ENCODE data around the gene KLF11.

KLF11 gene

GRCh38 chr2:10048501-10049171 is 5.3 kb downstream of the KLF11 start:
- no peak for TF ChIP-seq EZH2phosphoT487 (IDR thresholded peaks at IDR 0.05; ENCODE audit: borderline replicate concordance)
- TF ChIP-seq, protein P1, sequence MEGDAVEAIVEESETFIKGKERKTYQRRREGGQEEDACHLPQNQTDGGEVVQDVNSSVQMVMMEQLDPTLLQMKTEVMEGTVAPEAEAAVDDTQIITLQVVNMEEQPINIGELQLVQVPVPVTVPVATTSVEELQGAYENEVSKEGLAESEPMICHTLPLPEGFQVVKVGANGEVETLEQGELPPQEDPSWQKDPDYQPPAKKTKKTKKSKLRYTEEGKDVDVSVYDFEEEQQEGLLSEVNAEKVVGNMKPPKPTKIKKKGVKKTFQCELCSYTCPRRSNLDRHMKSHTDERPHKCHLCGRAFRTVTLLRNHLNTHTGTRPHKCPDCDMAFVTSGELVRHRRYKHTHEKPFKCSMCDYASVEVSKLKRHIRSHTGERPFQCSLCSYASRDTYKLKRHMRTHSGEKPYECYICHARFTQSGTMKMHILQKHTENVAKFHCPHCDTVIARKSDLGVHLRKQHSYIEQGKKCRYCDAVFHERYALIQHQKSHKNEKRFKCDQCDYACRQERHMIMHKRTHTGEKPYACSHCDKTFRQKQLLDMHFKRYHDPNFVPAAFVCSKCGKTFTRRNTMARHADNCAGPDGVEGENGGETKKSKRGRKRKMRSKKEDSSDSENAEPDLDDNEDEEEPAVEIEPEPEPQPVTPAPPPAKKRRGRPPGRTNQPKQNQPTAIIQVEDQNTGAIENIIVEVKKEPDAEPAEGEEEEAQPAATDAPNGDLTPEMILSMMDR (conservative IDR thresholded peaks at IDR 0.05; ENCODE audit: low read length), result peak; percentile 72
- Histone ChIP-seq H3K4me2 (ENCODE audit: low read depth, low read length, poor library complexity, severe bottlenecking) (no peak overlapping the region), H3K79me2 (ENCODE audit: insufficient read depth, low read length) (no peaks in the 10 kb centered on the region), H3K9me2 (replicated peaks; ENCODE audit: low read depth, low read length) (no peaks in the 10 kb centered on the region), H2AFZ (ENCODE audit: low read length) (no peak overlapping the region), H3K27me3 (ENCODE audit: insufficient read depth, low read length, poor library complexity, severe bottlenecking) (no peaks in the 10 kb centered on the region), H4K20me1 (ENCODE audit: insufficient read depth, low read length, poor library complexity, severe bottlenecking) (no peaks in the 10 kb centered on the region), H3K9ac (ENCODE audit: low read depth, low read length, poor library complexity, severe bottlenecking) (no peak overlapping the region), H3F3A (ENCODE audit: low read depth) (no peaks in the 10 kb centered on the region), H3K4me1 (ENCODE audit: insufficient read depth, low read length, poor library complexity, severe bottlenecking) (no peaks in the 10 kb centered on the region), H3K9me3 (ENCODE audit: insufficient read depth, low read depth, low read length) (no peaks in the 10 kb centered on the region), H3K4me3 (ENCODE audit: low read length, poor library complexity, severe bottlenecking) (no peak overlapping the region), H3K36me3 (ENCODE audit: insufficient read depth, low read length) (no peaks in the 10 kb centered on the region)

DNA sequence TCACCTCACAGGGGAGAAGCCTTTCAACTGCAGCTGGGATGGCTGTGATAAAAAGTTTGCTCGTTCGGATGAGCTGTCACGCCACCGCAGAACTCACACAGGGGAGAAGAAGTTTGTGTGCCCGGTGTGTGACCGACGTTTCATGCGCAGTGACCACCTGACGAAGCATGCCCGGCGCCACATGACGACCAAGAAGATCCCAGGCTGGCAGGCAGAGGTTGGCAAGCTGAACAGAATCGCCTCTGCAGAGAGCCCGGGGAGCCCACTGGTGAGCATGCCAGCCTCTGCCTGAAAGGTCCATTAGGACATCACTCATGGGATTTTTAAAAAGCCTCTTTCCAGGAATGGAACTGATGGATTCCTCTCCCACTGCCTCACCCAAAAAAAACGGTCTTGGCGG is 8.9 kb downstream of the KLF11 start:
- Histone ChIP-seq H3K9me3 (ENCODE audit: insufficient read depth, low read depth, low read length) (no peaks in the 10 kb centered on the region), H2AFZ (ENCODE audit: low read length) (no peak overlapping the region), H3K9me2 (replicated peaks; ENCODE audit: low read depth, low read length) (no peaks in the 10 kb centered on the region), H3K36me3 (ENCODE audit: insufficient read depth, low read length) (no peaks in the 10 kb centered on the region), H3F3A (ENCODE audit: low read depth) (no peaks in the 10 kb centered on the region), H3K9ac (ENCODE audit: low read depth, low read length, poor library complexity, severe bottlenecking) (no peak overlapping the region), H3K4me2 (ENCODE audit: low read depth, low read length, poor library complexity, severe bottlenecking) (no peak overlapping the region), H3K79me2 (ENCODE audit: insufficient read depth, low read length) (no peaks in the 10 kb centered on the region), H3K4me1 (ENCODE audit: insufficient read depth, low read length, poor library complexity, severe bottlenecking) (no peaks in the 10 kb centered on the region), H4K20me1 (ENCODE audit: insufficient read depth, low read length, poor library complexity, severe bottlenecking) (no peaks in the 10 kb centered on the region), H3K4me3 (ENCODE audit: low read length, poor library complexity, severe bottlenecking) (no peak overlapping the region), H3K27me3 (ENCODE audit: insufficient read depth, low read length, poor library complexity, severe bottlenecking) (no peaks in the 10 kb centered on the region)
- TF ChIP-seq EZH2phosphoT487 (IDR thresholded peaks at IDR 0.05; ENCODE audit: borderline replicate concordance), result no peak
- TF ChIP-seq, protein P1 (conservative IDR thresholded peaks at IDR 0.05; ENCODE audit: low read length), result no peak

DNA sequence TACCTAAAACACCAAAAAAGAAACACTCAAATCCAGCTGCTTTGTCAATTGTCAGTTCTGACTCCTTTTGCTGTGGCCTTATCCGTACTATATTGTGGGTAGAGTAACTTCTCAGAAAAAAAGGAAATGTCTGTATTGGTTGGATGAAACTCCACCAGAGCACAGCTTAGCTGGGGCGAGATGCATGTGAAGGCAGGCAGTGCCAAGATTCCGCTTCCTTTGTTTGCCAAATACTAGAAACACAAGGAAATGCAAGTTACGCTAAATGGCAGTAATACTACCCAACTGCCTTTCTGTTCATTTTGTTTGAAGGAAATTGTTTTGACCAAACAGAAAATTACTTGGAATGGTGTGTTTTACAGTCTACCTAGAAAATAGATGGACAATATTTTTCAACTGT is 10.0 kb downstream of the KLF11 start:
- Histone ChIP-seq H3K79me2 (ENCODE audit: insufficient read depth, low read length) (no peaks in the 10 kb centered on the region), H3K27me3 (ENCODE audit: insufficient read depth, low read length, poor library complexity, severe bottlenecking) (no peaks in the 10 kb centered on the region), H4K20me1 (ENCODE audit: insufficient read depth, low read length, poor library complexity, severe bottlenecking) (no peaks in the 10 kb centered on the region), H3K9me2 (replicated peaks; ENCODE audit: low read depth, low read length) (no peaks in the 10 kb centered on the region), H2AFZ (ENCODE audit: low read length) (no peak overlapping the region), H3F3A (ENCODE audit: low read depth) (no peaks in the 10 kb centered on the region), H3K9ac (ENCODE audit: low read depth, low read length, poor library complexity, severe bottlenecking) (no peak overlapping the region), H3K4me1 (ENCODE audit: insufficient read depth, low read length, poor library complexity, severe bottlenecking) (no peaks in the 10 kb centered on the region), H3K4me2 (ENCODE audit: low read depth, low read length, poor library complexity, severe bottlenecking) (no peak overlapping the region), H3K9me3 (ENCODE audit: insufficient read depth, low read depth, low read length) (no peaks in the 10 kb centered on the region), H3K36me3 (ENCODE audit: insufficient read depth, low read length) (no peaks in the 10 kb centered on the region), H3K4me3 (ENCODE audit: low read length, poor library complexity, severe bottlenecking) (no peak overlapping the region)
- TF ChIP-seq EZH2phosphoT487 (IDR thresholded peaks at IDR 0.05; ENCODE audit: borderline replicate concordance), result no peak
- TF ChIP-seq, protein P1 (conservative IDR thresholded peaks at IDR 0.05; ENCODE audit: low read length), result no peak

Measured in Loucy (cell line).